Upper lobe of left lung (tissue), 6 donors: ENCODE measurements around the gene JAZF1. TPM values are rescaled to one million over a fixed set of nuclear protein-coding genes. Genes with fewer than 3 reads are reported as not detected.
A peak's percentile ranks its signal among the peaks of the same experiment; 100 is the strongest.

Source experiments
- ATAC-seq, 2 donors: fragments of 200-7000 bp; cut with Tn5 transposase; one replicate each; pipeline ENCODE4 v1.9.1; 2022; ENCODE audit warnings: mild to moderate bottlenecking in 2 of 2, moderate library complexity in 2 of 2; ENCODE audit not compliant: low FRiP score in 2 of 2
- DNase-seq, 2 donors: peaks; one replicate each; pipeline ENCODE4 v3.0.0-alpha.2; 2019 to 2020
- H3K27ac ChIP-seq, 4 donors: fragments of 200-600 bp; sonication (generic); one replicate each; pipeline ENCODE4 v1.5.1; 2016 to 2019
- H3K27me3 ChIP-seq, 4 donors: fragments of 200-600 bp; sonication (generic); one replicate each; pipeline ENCODE4 v1.5.1; 2017 to 2019
- H3K36me3 ChIP-seq, 4 donors: fragments of 200-600 bp; sonication (generic); one replicate each; pipeline ENCODE4 v1.5.1; 2016 to 2019
- H3K4me1 ChIP-seq, 4 donors: fragments of 200-600 bp; sonication (generic); one replicate each; pipeline ENCODE4 v1.5.1; 2018 to 2019
- H3K4me3 ChIP-seq, 4 donors: fragments of 200-600 bp; sonication (generic); one replicate each; pipeline ENCODE4 v1.5.1; 2017 to 2019; ENCODE audit warnings: mild to moderate bottlenecking in 2 of 4, moderate library complexity in 1 of 4
- H3K9me3 ChIP-seq, 4 donors: fragments of 200-600 bp; sonication (generic); one replicate each; pipeline ENCODE4 v1.5.1; 2018 to 2019
- EP300 ChIP-seq, 4 donors: sonication (generic); formaldehyde crosslinking; IDR thresholded peaks; one replicate each; pipeline ENCODE4 v1.5.1; 2017; ENCODE audit warnings: antibody characterized with exemption in 4 of 4, control low read depth in 2 of 4
- POLR2A ChIP-seq, 4 donors: fragments of 450-650 bp; IDR thresholded peaks; one replicate each; pipeline ENCODE4 v1.5.1; 2016 to 2017; ENCODE audit warnings: antibody characterized with exemption in 4 of 4, mild to moderate bottlenecking in 2 of 4
- POLR2AphosphoS5 ChIP-seq, 2 donors: sonication (generic); formaldehyde crosslinking; IDR thresholded peaks; one replicate each; pipeline ENCODE4 v1.5.1; 2017; ENCODE audit warnings: antibody characterized with exemption in 2 of 2
- WGBS, 2 donors: methylation state at CpG; one replicate each; pipeline ENCODE4 v1.1.5; 2017 to 2018; 5-methylcytosine and 5-hydroxymethylcytosine counted together
- total RNA-seq, 6 donors: library from RNA; depleted of rRNA in 4 of 6; stranded (reverse); fragments of >200 nt in 4 of 6; gene quantifications; one replicate each; pipeline versions ENCODE4 v1.1.0 to v1.2.1, GENCODE V29; 2016 to 2021
- TF ChIP-seq, protein P1 (sequence below), 6 experiments: fragments of 450-650 bp in 4 of 6; fragments of 200-600 bp in 2 of 6; sonication (generic) in 2 of 6; IDR thresholded peaks; one replicate each; pipeline ENCODE4 v1.5.1; 2016 to 2019; ENCODE audit warnings: antibody characterized with exemption in 6 of 6
- donor health status: DM: no; HTN: no; CAD: no; lungs with moderate emphysema.
- donor health status: DM: no; HTN: yes; CAD: no; lungs with severe emphysema.

The JAZF1 gene
- total RNA-seq, 6 donors from 2014 or later: 4.2 to 19.4 (median 12.4) TPM

DNA sequence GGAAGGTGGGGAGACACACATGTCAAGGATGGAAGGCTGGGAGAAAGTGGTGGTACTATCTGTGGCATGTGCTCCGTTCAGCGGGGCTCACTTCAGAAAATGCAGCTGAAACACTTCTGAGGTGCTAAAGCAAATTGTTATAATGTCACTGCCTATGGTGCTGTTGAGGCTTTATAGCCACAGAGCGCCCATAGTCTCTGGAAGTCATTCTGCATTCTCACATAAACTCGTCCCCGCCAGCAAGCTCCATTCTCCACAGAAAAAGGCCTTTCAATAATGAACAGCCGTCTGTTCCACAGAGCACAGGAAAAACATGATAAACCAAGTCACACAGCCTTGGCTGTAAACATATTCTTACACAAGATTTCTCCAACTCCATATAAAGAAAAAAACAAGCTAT is 308.7 kb downstream of the JAZF1 start:
- no peaks in the 10 kb centered on the region for H3K27me3 ChIP-seq
- H3K4me3 ChIP-seq: no peak overlapping the region
- no peak for DNase-seq
- no peaks in the 10 kb centered on the region for H3K36me3 ChIP-seq
- no peaks in the 10 kb centered on the region for H3K9me3 ChIP-seq
- peaks cover 12 to 27% (median 17%) of the 10 kb centered on the region in 4 donors for H3K4me1 ChIP-seq
- TF ChIP-seq POLR2A (IDR thresholded peaks at IDR 0.05): no peak
- TF ChIP-seq EP300 (IDR thresholded peaks at IDR 0.05): no peak
- TF ChIP-seq, protein P1, sequence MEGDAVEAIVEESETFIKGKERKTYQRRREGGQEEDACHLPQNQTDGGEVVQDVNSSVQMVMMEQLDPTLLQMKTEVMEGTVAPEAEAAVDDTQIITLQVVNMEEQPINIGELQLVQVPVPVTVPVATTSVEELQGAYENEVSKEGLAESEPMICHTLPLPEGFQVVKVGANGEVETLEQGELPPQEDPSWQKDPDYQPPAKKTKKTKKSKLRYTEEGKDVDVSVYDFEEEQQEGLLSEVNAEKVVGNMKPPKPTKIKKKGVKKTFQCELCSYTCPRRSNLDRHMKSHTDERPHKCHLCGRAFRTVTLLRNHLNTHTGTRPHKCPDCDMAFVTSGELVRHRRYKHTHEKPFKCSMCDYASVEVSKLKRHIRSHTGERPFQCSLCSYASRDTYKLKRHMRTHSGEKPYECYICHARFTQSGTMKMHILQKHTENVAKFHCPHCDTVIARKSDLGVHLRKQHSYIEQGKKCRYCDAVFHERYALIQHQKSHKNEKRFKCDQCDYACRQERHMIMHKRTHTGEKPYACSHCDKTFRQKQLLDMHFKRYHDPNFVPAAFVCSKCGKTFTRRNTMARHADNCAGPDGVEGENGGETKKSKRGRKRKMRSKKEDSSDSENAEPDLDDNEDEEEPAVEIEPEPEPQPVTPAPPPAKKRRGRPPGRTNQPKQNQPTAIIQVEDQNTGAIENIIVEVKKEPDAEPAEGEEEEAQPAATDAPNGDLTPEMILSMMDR (IDR thresholded peaks at IDR 0.05): no peak
- no peak for TF ChIP-seq POLR2AphosphoS5 (IDR thresholded peaks at IDR 0.05)
- no peak overlapping the region for H3K27ac ChIP-seq
- ATAC-seq: no peak
- 83 to 87% methylated on average over 6 of the region's 6 CpGs for WGBS, 2 donors

DNA sequence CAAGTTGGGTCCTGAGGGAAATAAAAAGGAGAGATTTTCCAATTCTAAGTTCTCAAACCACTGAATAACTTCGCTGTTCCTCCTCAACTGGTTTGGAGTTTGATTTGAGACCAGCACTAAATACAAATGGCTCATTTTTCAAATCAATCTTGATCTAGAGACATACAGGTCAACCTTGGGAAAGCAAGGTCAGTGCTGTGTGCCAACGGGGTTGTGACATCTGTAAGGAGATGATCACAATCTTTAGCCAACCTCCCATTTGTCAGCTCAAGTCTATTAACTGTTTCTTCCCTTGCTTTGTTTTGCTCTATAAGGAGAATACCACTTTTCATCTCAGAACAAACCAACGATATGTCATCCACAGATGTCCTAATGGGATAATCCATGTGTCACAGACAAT is 309.5 kb downstream of the JAZF1 start:
- Histone ChIP-seq H3K9me3 (no peaks in the 10 kb centered on the region), H3K36me3 (no peaks in the 10 kb centered on the region), H3K4me1 (peaks cover 12 to 27% (median 17%) of the 10 kb centered on the region in 4 donors), H3K4me3 (no peak overlapping the region), H3K27me3 (no peaks in the 10 kb centered on the region), H3K27ac (no peak overlapping the region)
- DNase-seq (no peak), ATAC-seq (no peak)
- WGBS, 2 donors: 86 to 92% methylated on average over 3 of the region's 3 CpGs
- TF ChIP-seq POLR2A (IDR thresholded peaks at IDR 0.05): no peak
- TF ChIP-seq, protein P1 (IDR thresholded peaks at IDR 0.05): no peak
- no peak for TF ChIP-seq POLR2AphosphoS5 (IDR thresholded peaks at IDR 0.05)
- TF ChIP-seq EP300 (IDR thresholded peaks at IDR 0.05): no peak

DNA sequence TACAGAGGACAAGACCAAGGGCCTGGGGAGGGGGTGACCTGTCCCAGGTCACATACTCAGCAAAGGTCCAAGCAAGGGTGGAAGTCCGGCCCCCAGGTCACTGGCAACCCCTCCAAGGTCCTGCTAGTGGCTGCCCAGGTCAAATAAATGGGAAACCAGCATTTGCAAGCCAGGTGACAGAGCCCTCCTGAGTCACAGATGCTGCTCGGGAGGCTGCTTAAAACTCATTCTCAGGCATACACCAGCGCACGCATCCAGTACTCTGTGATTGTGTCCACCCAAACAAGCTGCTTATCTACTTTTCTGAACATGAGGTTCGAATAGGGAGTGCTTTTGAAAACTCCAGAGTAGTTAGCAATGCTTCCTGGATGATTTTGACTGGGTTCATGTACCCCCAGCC is 310.0 kb downstream of the JAZF1 start:
- no peak for TF ChIP-seq EP300 (IDR thresholded peaks at IDR 0.05)
- no peak for TF ChIP-seq POLR2AphosphoS5 (IDR thresholded peaks at IDR 0.05)
- TF ChIP-seq POLR2A (IDR thresholded peaks at IDR 0.05): no peak
- TF ChIP-seq, protein P1 (IDR thresholded peaks at IDR 0.05): no peak

DNA sequence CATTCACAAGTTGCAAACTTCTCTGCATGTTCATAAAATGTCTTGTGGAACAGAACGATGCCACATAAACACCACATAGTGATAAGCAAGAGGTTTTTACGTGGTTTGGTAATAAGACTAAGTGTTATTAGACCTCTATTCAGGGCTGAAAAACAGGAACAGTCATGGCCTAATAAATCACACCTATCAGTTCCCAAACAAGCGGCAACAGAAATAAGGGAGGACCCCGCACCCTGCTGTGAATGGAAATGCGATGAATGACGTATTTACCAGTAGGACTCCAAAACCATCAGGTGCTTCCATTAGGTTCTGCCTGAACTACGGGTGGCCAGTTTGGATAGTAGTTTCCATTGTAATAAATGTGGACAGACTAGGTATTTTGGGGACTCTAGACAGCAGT is 311.5 kb downstream of the JAZF1 start:
- Histone ChIP-seq H3K27me3 (no peaks in the 10 kb centered on the region), H3K4me3 (no peak overlapping the region), H3K36me3 (no peaks in the 10 kb centered on the region), H3K4me1 (peaks cover 8 to 19% (median 10%) of the 10 kb centered on the region in 4 donors), H3K27ac (no peak overlapping the region), H3K9me3 (no peaks in the 10 kb centered on the region)
- ATAC-seq: no peak
- DNase-seq: no peak
- TF ChIP-seq EP300 (IDR thresholded peaks at IDR 0.05) (no peak), POLR2A (IDR thresholded peaks at IDR 0.05) (no peak), POLR2AphosphoS5 (IDR thresholded peaks at IDR 0.05) (no peak)
- TF ChIP-seq, protein P1 (IDR thresholded peaks at IDR 0.05): no peak
- 80 to 90% methylated on average over 7 of the region's 7 CpGs for WGBS, 2 donors

More for the DNA sequence above, 310.0 kb downstream of the JAZF1 start:
- Histone ChIP-seq H3K9me3 (no peaks in the 10 kb centered on the region), H3K27ac (no peak overlapping the region), H3K4me3 (no peak overlapping the region), H3K27me3 (no peaks in the 10 kb centered on the region), H3K36me3 (no peaks in the 10 kb centered on the region), H3K4me1 (peaks cover 12 to 27% (median 17%) of the 10 kb centered on the region in 4 donors)
- 94 to 96% methylated on average over 5 of the region's 5 CpGs for WGBS, 2 donors
- no peak for ATAC-seq
- DNase-seq: no peak

DNA sequence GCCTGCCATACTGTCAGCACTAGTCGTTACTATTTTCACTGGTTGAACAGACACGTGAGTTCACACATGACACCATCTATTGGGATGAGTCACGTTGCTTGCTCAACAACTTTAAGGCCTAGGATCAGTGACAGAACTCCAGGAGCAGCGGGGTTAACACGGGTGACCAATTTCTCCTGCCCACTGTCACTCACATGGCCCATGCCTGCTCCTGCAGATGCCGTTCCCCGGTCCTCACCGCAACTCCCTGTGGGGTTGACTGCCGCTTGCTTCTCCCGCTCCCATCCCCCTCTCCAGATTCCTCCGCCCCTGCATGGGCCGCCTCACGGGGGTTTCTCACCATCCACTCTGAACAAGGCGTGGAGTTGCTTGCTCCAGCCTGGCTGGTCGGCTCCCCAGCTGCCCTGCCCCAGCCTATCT is 312.5 kb downstream of the JAZF1 start:
- Histone ChIP-seq H3K27ac (no peak overlapping the region), H3K27me3 (no peaks in the 10 kb centered on the region), H3K9me3 (no peaks in the 10 kb centered on the region), H3K4me3 (no peak overlapping the region), H3K4me1 (peaks cover 2 to 11% (median 3%) of the 10 kb centered on the region in 4 donors), H3K36me3 (no peaks in the 10 kb centered on the region)
- 90 to 99% methylated on average over 7 to 15 of the region's 15 CpGs for WGBS, 2 donors
- DNase-seq: peak in 1 of 2 donors; percentile 43
- ATAC-seq: peak; percentile 19 to 25
- TF ChIP-seq, protein P1 (IDR thresholded peaks at IDR 0.05): no peak
- TF ChIP-seq EP300 (IDR thresholded peaks at IDR 0.05): no peak
- TF ChIP-seq POLR2A (IDR thresholded peaks at IDR 0.05): no peak
- no peak for TF ChIP-seq POLR2AphosphoS5 (IDR thresholded peaks at IDR 0.05)
